Common myeloid progenitor, CD34-positive (primary cell): ENCODE results near the gene FAM89B.

Experiments
- CTCF ChIA-PET: fragments of 350-600 bp; sonication (Branson Sonifier 250); formaldehyde crosslinking; loops from one replicate; lab custom pipeline; 2021; ENCODE audit warnings: antibody characterized with exemption; lab: Charles Lee
- POLR2A ChIA-PET: fragments of 350-600 bp; sonication (Branson Sonifier 250); formaldehyde crosslinking; loops from one replicate; lab custom pipeline; 2021; ENCODE audit warnings: antibody characterized with exemption; lab: Charles Lee
- DNase-seq, 3 donors: peaks; one replicate each; pipeline versions ENCODE4 v3.0.0 to v3.0.0-alpha.2; 2013
- H3K27ac ChIP-seq, 2 experiments: 1 replicate in 1 of 2; 2 replicates in 1 of 2; pipeline ENCODE4 v1.7.0; 2013; ENCODE audit warnings: inconsistent platforms in 2 of 2, low read length in 2 of 2, mild to moderate bottlenecking in 2 of 2, low read depth in 1 of 2, moderate library complexity in 1 of 2; ENCODE audit not compliant: severe bottlenecking in 2 of 2, insufficient read depth in 1 of 2, poor library complexity in 1 of 2
- H3K27me3 ChIP-seq, 5 experiments: replicated peaks in 2 of 5; 1 replicate in 3 of 5; 2 replicates in 2 of 5; pipeline versions ENCODE4 v1.6.1 to v1.7.0; 2013; ENCODE audit warnings: low read length in 4 of 5, mild to moderate bottlenecking in 2 of 5, moderate library complexity in 2 of 5, inconsistent platforms in 1 of 5; ENCODE audit not compliant: insufficient read depth in 5 of 5, control insufficient read depth in 4 of 5
- H3K36me3 ChIP-seq, 4 experiments: 1 replicate in 2 of 4; 2 replicates in 2 of 4; pipeline versions ENCODE4 v1.6.1 to v1.7.0; 2013; ENCODE audit warnings: low read length in 3 of 4, control low read depth in 1 of 4, mild to moderate bottlenecking in 1 of 4; ENCODE audit not compliant: control insufficient read depth in 4 of 4, insufficient read depth in 4 of 4
- H3K4me1 ChIP-seq, 4 experiments: 1 replicate in 3 of 4; 2 replicates in 1 of 4; pipeline versions ENCODE4 v1.6.1 to v1.7.1; 2013; ENCODE audit warnings: low read length in 3 of 4, mild to moderate bottlenecking in 3 of 4, control low read depth in 1 of 4, inconsistent platforms in 1 of 4, moderate library complexity in 1 of 4; ENCODE audit not compliant: control insufficient read depth in 4 of 4, insufficient read depth in 4 of 4; ENCODE audit errors: control extremely low read depth in 1 of 4
- H3K4me3 ChIP-seq, 7 experiments: 1 replicate in 4 of 7; 2 replicates in 3 of 7; pipeline versions ENCODE4 v1.5.1 to v1.7.0; 2013; ENCODE audit warnings: mild to moderate bottlenecking in 7 of 7, low read length in 6 of 7, moderate library complexity in 6 of 7, inconsistent platforms in 2 of 7, low read depth in 2 of 7, control low read depth in 1 of 7; ENCODE audit not compliant: insufficient read depth in 4 of 7, control insufficient read depth in 1 of 7; ENCODE audit errors: extremely low read depth in 1 of 7
- H3K9me3 ChIP-seq, 5 experiments: 1 replicate in 4 of 5; 2 replicates in 1 of 5; pipeline versions ENCODE4 v1.6.1 to v1.7.1; 2013; ENCODE audit warnings: low read length in 4 of 5, mild to moderate bottlenecking in 2 of 5, inconsistent platforms in 1 of 5, low read depth in 1 of 5, moderate library complexity in 1 of 5; ENCODE audit not compliant: control insufficient read depth in 4 of 5, insufficient read depth in 2 of 5; ENCODE audit errors: control extremely low read depth in 1 of 5
- WGBS: methylation state at CpG from one replicate; pipeline ENCODE4 v1.1.5; 2013; ENCODE audit not compliant: insufficient coverage; 5-methylcytosine and 5-hydroxymethylcytosine counted together

Gene FAM89B

DNA sequence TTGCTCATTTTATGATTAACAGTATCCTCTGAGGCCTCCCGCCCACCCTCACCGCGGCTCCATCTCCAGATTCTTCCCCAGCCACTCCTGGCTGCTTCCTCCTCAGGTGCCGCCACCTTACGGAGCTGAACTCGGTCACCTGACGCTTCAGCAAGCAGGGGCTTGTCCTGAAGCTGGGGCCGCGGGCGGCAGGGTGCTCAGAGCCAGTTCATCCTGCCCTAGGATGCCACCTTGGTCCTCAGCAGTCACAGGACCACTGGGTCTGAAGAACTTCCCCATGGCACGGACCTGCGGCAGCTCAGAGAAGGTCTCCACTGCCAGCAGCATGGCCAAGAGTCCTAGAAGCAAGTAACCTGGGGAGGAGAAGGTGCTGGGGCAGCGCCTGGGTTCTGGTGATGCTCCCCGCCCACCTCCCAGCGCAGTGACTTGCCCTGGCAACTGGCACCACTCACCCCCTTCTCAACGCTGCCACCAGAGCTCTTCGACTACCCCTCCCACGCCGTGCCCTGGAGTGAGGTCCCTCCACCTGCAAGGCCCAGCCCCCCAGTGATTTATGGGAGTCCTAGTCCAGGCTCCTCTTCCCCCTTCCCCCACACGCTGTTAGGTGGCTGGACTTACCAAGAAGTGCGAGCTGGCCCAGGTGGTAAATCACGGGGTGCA is 20.6 kb downstream of the FAM89B start:
- Histone ChIP-seq H3K4me1 (peaks cover 0 to 28% (median 26%) of the 10 kb centered on the region in 4 experiments), H3K9me3 (no peaks in the 10 kb centered on the region), H3K36me3 (peaks cover 8 to 47% (median 25%) of the 10 kb centered on the region in 4 experiments), H3K27me3 (no peaks in the 10 kb centered on the region), H3K27ac (no peak overlapping the region), H3K4me3 (no peak overlapping the region)
- ChIA-PET POLR2A (interaction anchor here (0.7 to 1.0 kb wide), 3 partner anchors 21 to 53 kb away, joined by 3 read pairs; partner anchors contain the start of genes MAP3K11 and PCNX3), CTCF (interaction anchor here (0.8 to 16.6 kb wide), 18 partner anchors 14 to 318 kb away, joined by 3 to 229 read pairs (median 6); partner anchors contain the start of genes EHBP1L1, FAM89B, LTBP3 and MAP3K11)
- 89% methylated on average over 22 of the region's 22 CpGs for WGBS
- no peak for DNase-seq

DNA sequence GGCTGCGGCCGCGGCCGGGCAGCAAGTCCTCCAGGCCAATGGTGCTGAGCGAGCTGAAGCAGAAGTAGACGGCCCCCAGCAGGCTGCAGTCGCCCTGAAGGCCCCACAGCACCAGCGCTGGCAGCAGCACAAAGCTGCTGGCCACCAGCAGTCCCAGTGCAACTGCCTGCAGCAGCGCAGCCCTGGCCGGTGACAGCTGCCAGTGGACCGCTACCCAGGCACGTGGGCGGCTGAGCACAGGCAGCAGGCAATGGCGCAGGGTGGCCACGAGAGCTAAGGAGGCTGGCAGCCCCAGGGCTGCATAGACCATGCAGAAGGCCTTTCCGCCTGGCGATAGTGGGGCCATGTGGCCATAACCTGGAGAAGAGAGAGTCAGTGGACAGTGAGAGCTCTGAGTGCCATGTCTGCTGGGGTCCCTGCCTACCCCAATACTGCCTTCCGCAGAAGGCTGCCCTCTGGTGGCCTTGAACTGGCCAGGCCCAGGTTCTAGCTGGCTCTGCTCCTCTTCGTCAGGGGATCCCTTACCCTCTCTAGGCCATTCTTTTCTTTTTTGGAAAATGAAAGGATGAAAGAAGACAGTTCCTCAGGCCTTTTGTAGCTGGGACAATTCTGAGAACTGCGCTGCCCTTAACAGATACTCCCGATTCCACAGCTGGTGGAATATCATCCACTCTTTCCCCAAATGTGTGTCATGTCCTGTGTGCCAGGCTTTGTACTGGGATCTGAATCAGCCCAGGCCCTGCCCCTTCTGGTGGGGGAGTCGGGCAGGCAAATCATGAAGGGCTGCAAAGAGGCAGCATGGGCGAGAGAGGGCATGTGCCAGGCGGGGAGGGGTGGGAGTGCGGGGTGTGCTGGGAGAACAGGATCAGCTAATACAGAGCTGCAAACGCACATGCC is 21.4 kb downstream of the FAM89B start:
- H3K9me3 ChIP-seq = no peaks in the 10 kb centered on the region
- no peak overlapping the region for H3K27ac ChIP-seq
- WGBS = 91% methylated on average over 24 of the region's 26 CpGs
- ChIA-PET CTCF (interaction anchor here (0.5 to 16.6 kb wide), 22 partner anchors 9 to 318 kb away, joined by 3 to 229 read pairs (median 4); partner anchors contain the start of genes EHBP1L1, FAM89B, LTBP3 and MAP3K11), POLR2A (interaction anchor here (0.9 to 1.0 kb wide), 4 partner anchors 20 to 176 kb away, joined by 3 read pairs; partner anchors contain the start of genes MAP3K11 and PCNX3)
- H3K36me3 ChIP-seq = peaks cover 11 to 54% (median 29%) of the 10 kb centered on the region in 4 experiments
- no peaks in the 10 kb centered on the region for H3K27me3 ChIP-seq
- peak in 2 of 3 donors; percentile 59 to 66 for DNase-seq
- no peak overlapping the region for H3K4me3 ChIP-seq
- H3K4me1 ChIP-seq = peaks cover 0 to 20% (median 18%) of the 10 kb centered on the region in 4 experiments

DNA sequence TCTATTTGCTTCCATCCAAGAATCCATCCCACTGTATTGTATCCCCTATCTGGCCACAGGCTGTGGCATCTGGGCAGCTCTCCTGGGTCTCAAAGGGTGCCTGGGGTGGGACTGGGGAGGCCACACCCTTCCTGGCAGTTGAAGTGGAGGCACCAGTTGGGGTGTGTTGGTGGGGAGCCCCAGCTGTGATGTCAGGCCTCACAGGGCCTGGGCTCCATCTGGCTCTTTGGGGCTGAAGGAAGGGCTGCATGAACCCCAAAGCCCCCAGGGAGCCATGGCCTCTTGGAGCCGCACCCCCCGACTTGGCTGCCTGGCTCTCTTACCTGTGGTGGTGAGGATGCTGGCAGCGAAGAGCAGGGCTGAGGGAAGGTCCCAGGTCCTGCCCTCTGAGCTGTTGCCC is 22.8 kb downstream of the FAM89B start:
- WGBS = 100% methylated on average over 1 of the region's 3 CpGs
- peaks cover 9 to 55% (median 32%) of the 10 kb centered on the region in 4 experiments for H3K36me3 ChIP-seq
- H3K27ac ChIP-seq = no peak overlapping the region
- no peaks in the 10 kb centered on the region for H3K9me3 ChIP-seq
- ChIA-PET CTCF (interaction anchor here (1.6 to 16.6 kb wide), 5 partner anchors 10 to 56 kb away, joined by 7 to 229 read pairs (median 89); partner anchors contain the start of genes EHBP1L1, MAP3K11 and PCNX3), POLR2A (interaction anchor here (0.6 to 0.7 kb wide), 2 partner anchors 18 to 90 kb away, joined by 3 to 4 read pairs; no protein-coding TSS in a partner anchor)
- no peak for DNase-seq
- H3K4me3 ChIP-seq = no peak overlapping the region
- no peaks in the 10 kb centered on the region for H3K27me3 ChIP-seq
- H3K4me1 ChIP-seq = peaks cover 0 to 9% (median 6%) of the 10 kb centered on the region in 4 experiments

DNA sequence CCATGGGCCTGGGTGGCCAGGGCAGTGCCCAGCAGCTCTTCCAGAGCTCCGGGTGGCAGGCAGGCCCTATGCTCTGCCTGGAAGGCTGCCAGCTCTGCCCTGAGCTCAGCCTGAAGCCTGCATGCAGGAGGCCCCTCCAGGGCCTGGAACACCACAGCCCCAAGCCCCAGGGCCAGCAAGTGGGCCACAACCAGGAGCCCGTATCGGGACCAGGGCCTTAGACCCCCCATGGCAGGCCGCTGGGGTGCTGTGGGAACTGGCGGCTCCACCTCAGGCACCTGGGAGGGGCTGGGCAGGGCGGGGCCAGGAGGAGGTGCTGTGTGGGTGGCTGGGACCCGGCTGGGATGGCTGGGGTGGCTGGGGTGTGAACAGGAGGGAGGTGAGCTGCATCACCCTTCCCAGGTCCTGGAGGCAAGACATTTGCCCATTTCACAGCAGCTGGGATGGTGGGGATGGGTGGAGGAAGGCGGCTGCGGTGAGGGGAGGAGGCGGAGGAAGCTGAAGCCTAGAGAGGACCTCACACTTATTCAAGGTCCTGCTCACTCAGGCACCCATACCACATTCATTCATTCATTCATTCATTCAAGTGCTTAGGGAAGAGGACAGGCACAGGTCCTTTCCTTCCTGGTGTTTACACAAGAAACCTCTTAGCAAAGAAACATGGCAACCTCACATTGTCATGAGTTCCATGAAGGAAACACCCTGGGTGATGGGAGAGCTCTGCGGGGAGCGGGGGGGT is 23.4 kb downstream of the FAM89B start, which contains the start of gene KCNK7:
Gene KCNK7 (minus strand): TSS at position 258 of the 739 bp plus-strand sequence. CDS start 28 bp downstream, at position 230.
- no peak for DNase-seq
- Histone ChIP-seq H3K36me3 (peaks cover 7 to 56% (median 33%) of the 10 kb centered on the region in 4 experiments), H3K27me3 (no peaks in the 10 kb centered on the region), H3K4me3 (no peak within 1 kb of the TSS), H3K27ac (no peak within 1 kb of the TSS), H3K4me1 (peaks cover 0 to 9% (median 6%) of the 10 kb centered on the region in 4 experiments), H3K9me3 (no peaks in the 10 kb centered on the region)
- WGBS = 78% methylated on average over 7 of the region's 12 CpGs
- POLR2A ChIA-PET = interaction anchor here (0.6 to 0.7 kb wide), 2 partner anchors 17 to 91 kb away, joined by 3 to 4 read pairs; no protein-coding TSS in a partner anchor
- CTCF ChIA-PET = interaction anchor here (1.3 to 16.6 kb wide), 5 partner anchors 8 to 56 kb away, joined by 3 to 229 read pairs (median 89); partner anchors contain the start of genes EHBP1L1, MAP3K11 and PCNX3

DNA sequence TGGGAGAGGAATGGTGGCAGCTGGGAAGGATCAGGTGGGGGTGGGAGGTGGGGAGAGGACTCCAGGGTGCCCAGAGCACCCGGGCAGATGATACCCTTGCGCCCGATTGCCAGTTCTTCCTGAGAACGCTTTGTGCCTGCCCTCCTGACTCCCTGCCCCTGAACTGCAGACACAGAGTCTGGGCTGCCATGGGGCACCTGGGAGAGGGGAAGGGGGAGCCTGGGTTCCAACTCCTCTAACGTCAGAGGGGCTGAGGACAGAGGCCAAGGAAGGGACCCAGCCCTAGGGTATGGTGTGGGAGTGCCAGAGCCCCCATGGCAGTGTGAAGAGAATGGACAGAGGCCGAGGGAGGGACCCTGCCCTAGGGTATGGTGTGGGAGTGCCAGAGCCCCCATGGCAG is 24.2 kb downstream of the FAM89B start:
- Histone ChIP-seq H3K27me3 (no peaks in the 10 kb centered on the region), H3K27ac (no peak overlapping the region), H3K36me3 (peaks cover 7 to 55% (median 36%) of the 10 kb centered on the region in 4 experiments), H3K9me3 (no peaks in the 10 kb centered on the region), H3K4me3 (no peak overlapping the region), H3K4me1 (peaks cover 0 to 9% (median 6%) of the 10 kb centered on the region in 4 experiments)
- DNase-seq = no peak
- 100% methylated on average over 6 of the region's 6 CpGs for whole genome bisulfite sequencing
- CTCF ChIA-PET = interaction anchor here (1.3 to 16.6 kb wide), 4 partner anchors 8 to 57 kb away, joined by 3 to 229 read pairs (median 48); partner anchors contain the start of genes MAP3K11 and PCNX3
- POLR2A ChIA-PET = no interaction called here

DNA sequence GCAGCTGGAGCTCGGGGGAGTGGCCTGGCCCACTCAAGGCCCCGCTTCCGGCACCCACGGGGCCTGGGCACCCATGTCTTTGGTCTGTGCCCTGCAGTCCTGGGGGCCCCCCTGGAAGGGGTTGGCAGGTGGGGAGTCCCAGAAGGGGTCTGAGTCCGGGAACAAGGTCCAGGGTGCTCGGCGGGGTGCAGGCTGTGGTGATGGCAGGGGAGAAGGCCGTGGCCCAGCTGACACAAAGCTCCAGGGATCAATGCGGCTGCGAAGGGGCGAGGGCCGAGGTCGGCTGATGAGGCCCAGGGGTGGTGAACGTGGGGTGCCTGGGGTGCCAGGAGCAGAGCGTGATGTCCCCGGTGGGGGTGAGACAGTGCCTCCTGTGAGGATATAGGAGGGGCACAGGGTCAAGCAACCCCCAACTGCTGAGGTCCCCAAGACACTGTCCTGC is 25.9 kb downstream of the FAM89B start:
- Histone ChIP-seq H3K9me3 (no peaks in the 10 kb centered on the region), H3K27me3 (no peaks in the 10 kb centered on the region), H3K36me3 (peaks cover 4 to 50% (median 33%) of the 10 kb centered on the region in 4 experiments), H3K4me3 (no peak overlapping the region), H3K4me1 (peaks cover 0 to 7% (median 5%) of the 10 kb centered on the region in 4 experiments), H3K27ac (no peak overlapping the region)
- no peak for DNase-seq
- POLR2A ChIA-PET = no interaction called here
- CTCF ChIA-PET = interaction anchor here (1.5 to 16.6 kb wide), 4 partner anchors 8 to 59 kb away, joined by 3 to 229 read pairs (median 48); partner anchors contain the start of genes MAP3K11 and PCNX3
- WGBS = 95% methylated on average over 10 of the region's 16 CpGs
